ENCODE data around the gene LRMDA. TPM values are rescaled to one million over a fixed set of nuclear protein-coding genes. Genes with fewer than 3 reads are reported as not detected.

LRMDA gene
- total RNA-seq, 1 experiment from 2014 or later = 4.8 TPM

GRCh38 chr10:76469675-76470074 is 1038.3 kb downstream of the LRMDA start:
- DNase-seq (ENCODE audit: low read depth, low spot score) = no peak
- no TSS peak for BruUV-seq (replicated peaks)

More at GRCh38 chr10:76469675-76470074, 1038.3 kb downstream of the LRMDA start:
- Histone ChIP-seq H3K4me2 (ENCODE audit: low read length) (no peak overlapping the region), H3K9ac (ENCODE audit: low read length) (no peak overlapping the region), H3K4me3 (replicated peaks in 1 of 2; ENCODE audit: low read depth in 1 of 2, low read length in 2 of 2) (no peak overlapping the region), H3K27ac (ENCODE audit: low read depth, low read length) (no peak overlapping the region), H2AFZ (ENCODE audit: low read depth, low read length, poor library complexity, severe bottlenecking) (no peak overlapping the region), H3K36me3 (ENCODE audit: control insufficient read depth in 1 of 2, insufficient read depth in 2 of 2, low read length in 2 of 2) (no peaks in the 10 kb centered on the region), H4K20me1 (ENCODE audit: insufficient read depth) (no peaks in the 10 kb centered on the region), H3K27me3 (ENCODE audit: insufficient read depth, low read length) (peaks cover 6% of the 10 kb centered on the region), H3K4me1 (ENCODE audit: control insufficient read depth in 1 of 2, insufficient read depth in 2 of 2, low read length in 2 of 2) (no peaks in the 10 kb centered on the region), H3K9me2 (ENCODE audit: insufficient read depth) (no peaks in the 10 kb centered on the region), H3K79me2 (ENCODE audit: insufficient read depth, low read length) (no peaks in the 10 kb centered on the region), H3K9me3 (ENCODE audit: control insufficient read depth in 1 of 2, insufficient read depth in 1 of 2, low read depth in 1 of 2, low read length in 2 of 2) (no peaks in the 10 kb centered on the region)
- intact Hi-C loops (cut with micrococcal nuclease) = no loop called here
- POLR2A ChIA-PET = no interaction called here
- RAD21 ChIA-PET (ENCODE audit: low non-redundant PET in 1 of 2, low total read pairs in 2 of 2, uncharacterized antibody in 2 of 2, unreplicated experiment in 2 of 2) = no interaction called here
- CTCF ChIA-PET = no interaction called here
- no peak for ATAC-seq
- TF ChIP-seq EGR1 (IDR thresholded peaks at IDR 0.05; ENCODE audit: low read depth) = no peak
- no peak for TF ChIP-seq SRF (IDR thresholded peaks at IDR 0.05; ENCODE audit: low read depth)
- no peak for TF ChIP-seq MAX (IDR thresholded peaks at IDR 0.05)
- no peak for TF ChIP-seq CEBPB (IDR thresholded peaks at IDR 0.05; ENCODE audit: low read depth)
- no peak for TF ChIP-seq TCF7L2 (IDR thresholded peaks at IDR 0.05; ENCODE audit: borderline replicate concordance, extremely low read depth, insufficient read depth, insufficient read length)
- TF ChIP-seq ELF1 (IDR thresholded peaks at IDR 0.05; ENCODE audit: borderline replicate concordance, low read depth) = no peak
- TF ChIP-seq YY1 (IDR thresholded peaks at IDR 0.05; ENCODE audit: extremely low read depth, insufficient replicate concordance, low read depth, low read length) = no peak
- TF ChIP-seq, protein P1, sequence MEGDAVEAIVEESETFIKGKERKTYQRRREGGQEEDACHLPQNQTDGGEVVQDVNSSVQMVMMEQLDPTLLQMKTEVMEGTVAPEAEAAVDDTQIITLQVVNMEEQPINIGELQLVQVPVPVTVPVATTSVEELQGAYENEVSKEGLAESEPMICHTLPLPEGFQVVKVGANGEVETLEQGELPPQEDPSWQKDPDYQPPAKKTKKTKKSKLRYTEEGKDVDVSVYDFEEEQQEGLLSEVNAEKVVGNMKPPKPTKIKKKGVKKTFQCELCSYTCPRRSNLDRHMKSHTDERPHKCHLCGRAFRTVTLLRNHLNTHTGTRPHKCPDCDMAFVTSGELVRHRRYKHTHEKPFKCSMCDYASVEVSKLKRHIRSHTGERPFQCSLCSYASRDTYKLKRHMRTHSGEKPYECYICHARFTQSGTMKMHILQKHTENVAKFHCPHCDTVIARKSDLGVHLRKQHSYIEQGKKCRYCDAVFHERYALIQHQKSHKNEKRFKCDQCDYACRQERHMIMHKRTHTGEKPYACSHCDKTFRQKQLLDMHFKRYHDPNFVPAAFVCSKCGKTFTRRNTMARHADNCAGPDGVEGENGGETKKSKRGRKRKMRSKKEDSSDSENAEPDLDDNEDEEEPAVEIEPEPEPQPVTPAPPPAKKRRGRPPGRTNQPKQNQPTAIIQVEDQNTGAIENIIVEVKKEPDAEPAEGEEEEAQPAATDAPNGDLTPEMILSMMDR (IDR thresholded peaks at IDR 0.05 in 2 of 3, conservative IDR thresholded peaks at IDR 0.05 in 1 of 3; ENCODE audit: borderline replicate concordance in 1 of 3, insufficient read depth in 1 of 3, low read depth in 2 of 3, low read length in 2 of 3) = no peak
- TF ChIP-seq EZH2 (IDR thresholded peaks at IDR 0.05) = no peak
- TF ChIP-seq SIN3A (IDR thresholded peaks at IDR 0.05; ENCODE audit: low read depth) = no peak
- no peak for TF ChIP-seq ZBTB33 (IDR thresholded peaks at IDR 0.05; ENCODE audit: extremely low read depth, insufficient replicate concordance, low read length)
- TF ChIP-seq POLR2AphosphoS5 (IDR thresholded peaks at IDR 0.05; ENCODE audit: low read depth, low read length) = no peak
- no peak for TF ChIP-seq ZFX (IDR thresholded peaks at IDR 0.05)
- no peak for TF ChIP-seq JUND (IDR thresholded peaks at IDR 0.05)
- no peak for TF ChIP-seq ZNF274 (IDR thresholded peaks at IDR 0.05; ENCODE audit: low read depth, low read length)
- TF ChIP-seq SP1 (IDR thresholded peaks at IDR 0.05; ENCODE audit: low read depth) = no peak
- no peak for TF ChIP-seq POLR2A (IDR thresholded peaks at IDR 0.05; ENCODE audit: borderline replicate concordance, extremely low read depth, insufficient read depth, insufficient read length)
- TF ChIP-seq, protein P2, sequence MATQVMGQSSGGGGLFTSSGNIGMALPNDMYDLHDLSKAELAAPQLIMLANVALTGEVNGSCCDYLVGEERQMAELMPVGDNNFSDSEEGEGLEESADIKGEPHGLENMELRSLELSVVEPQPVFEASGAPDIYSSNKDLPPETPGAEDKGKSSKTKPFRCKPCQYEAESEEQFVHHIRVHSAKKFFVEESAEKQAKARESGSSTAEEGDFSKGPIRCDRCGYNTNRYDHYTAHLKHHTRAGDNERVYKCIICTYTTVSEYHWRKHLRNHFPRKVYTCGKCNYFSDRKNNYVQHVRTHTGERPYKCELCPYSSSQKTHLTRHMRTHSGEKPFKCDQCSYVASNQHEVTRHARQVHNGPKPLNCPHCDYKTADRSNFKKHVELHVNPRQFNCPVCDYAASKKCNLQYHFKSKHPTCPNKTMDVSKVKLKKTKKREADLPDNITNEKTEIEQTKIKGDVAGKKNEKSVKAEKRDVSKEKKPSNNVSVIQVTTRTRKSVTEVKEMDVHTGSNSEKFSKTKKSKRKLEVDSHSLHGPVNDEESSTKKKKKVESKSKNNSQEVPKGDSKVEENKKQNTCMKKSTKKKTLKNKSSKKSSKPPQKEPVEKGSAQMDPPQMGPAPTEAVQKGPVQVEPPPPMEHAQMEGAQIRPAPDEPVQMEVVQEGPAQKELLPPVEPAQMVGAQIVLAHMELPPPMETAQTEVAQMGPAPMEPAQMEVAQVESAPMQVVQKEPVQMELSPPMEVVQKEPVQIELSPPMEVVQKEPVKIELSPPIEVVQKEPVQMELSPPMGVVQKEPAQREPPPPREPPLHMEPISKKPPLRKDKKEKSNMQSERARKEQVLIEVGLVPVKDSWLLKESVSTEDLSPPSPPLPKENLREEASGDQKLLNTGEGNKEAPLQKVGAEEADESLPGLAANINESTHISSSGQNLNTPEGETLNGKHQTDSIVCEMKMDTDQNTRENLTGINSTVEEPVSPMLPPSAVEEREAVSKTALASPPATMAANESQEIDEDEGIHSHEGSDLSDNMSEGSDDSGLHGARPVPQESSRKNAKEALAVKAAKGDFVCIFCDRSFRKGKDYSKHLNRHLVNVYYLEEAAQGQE (IDR thresholded peaks at IDR 0.05; ENCODE audit: low read depth) = no peak
- TF ChIP-seq FOSL1 (IDR thresholded peaks at IDR 0.05; ENCODE audit: low read depth) = no peak

Measured in HCT116 (cell line).